Pancreas (tissue), 10 donors: ENCODE data around the gene MYORG. TPM values are rescaled to one million over a fixed set of nuclear protein-coding genes. Genes with fewer than 3 reads are reported as not detected.
A peak's percentile ranks its signal among the peaks of the same experiment; 100 is the strongest.
"Not testable (repeated sequence)": the region's sequence is repeated elsewhere in the genome, so short reads cannot be mapped to it uniquely, and the experiment has no call there.

ENCODE experiments used
- ATAC-seq, 4 donors: fragments of 200-7000 bp; cut with Tn5 transposase; one replicate each; pipeline versions ENCODE4 v1.8.0 to v1.9.1; 2020; ENCODE audit warnings: mild to moderate bottlenecking in 4 of 4, moderate library complexity in 4 of 4
- DNase-seq, 6 donors: peaks; one replicate each; pipeline ENCODE4 v3.0.0-alpha.2; 2020
- FAIRE-seq: peaks from 2 replicates; lab custom pipeline; 2012; peaks lifted over from hg19 to GRCh38; lab: Jason Lieb, UNC
- H3K27ac ChIP-seq, 4 donors: fragments of 200-600 bp; sonication (generic); 1 replicate in 3 of 4; 2 replicates in 1 of 4; pipeline versions ENCODE4 v1.5.0 to v1.8.0; 2020
- H3K27me3 ChIP-seq, 4 donors: fragments of 200-600 bp; one replicate each; pipeline ENCODE4 v1.8.0; 2021
- H3K36me3 ChIP-seq, 3 donors: fragments of 200-600 bp; sonication (generic) in 1 of 3; one replicate each; pipeline versions ENCODE4 v1.5.0 to v1.8.0; 2020 to 2021
- H3K4me1 ChIP-seq, 3 donors: fragments of 200-600 bp; one replicate each; pipeline ENCODE4 v1.8.0; 2021
- H3K4me3 ChIP-seq, 4 donors: fragments of 200-600 bp; sonication (generic) in 2 of 4; one replicate each; pipeline versions ENCODE4 v1.5.0 to v1.8.0; 2020 to 2021
- H3K9me3 ChIP-seq, 4 donors: fragments of 200-600 bp; one replicate each; pipeline ENCODE4 v1.8.0; 2021
- WGBS, 2 donors: extraction: QIAGEN DNeasy Blood & Tissue Kit; methylation state at CpG; one replicate each; pipeline ENCODE4 v1.1.7; 2013; 5-methylcytosine and 5-hydroxymethylcytosine counted together
- intact Hi-C, 3 donors: fragments of 100-400 bp; cut with DNase I; formaldehyde crosslinking; loops; one replicate each; pipeline versions ENCODE4 v1.11.1 to v1.14.2; 2022
- polyA plus RNA-seq, 2 donors: library from polyadenylated mRNA; stranded (reverse); fragments of 200-250 nt; gene quantifications; one replicate each; pipeline ENCODE4 v1.2.3, GENCODE V29; 2013
- total RNA-seq, 6 donors: library from RNA; stranded (reverse); fragmentation: NEBNext Ultra II Directional in 4 of 6; extraction: Animal tissue kit (Norgen Biotek cat#: 25700) in 4 of 6; gene quantifications; one replicate each; pipeline versions ENCODE4 v1.2.1 to v1.2.4, GENCODE V29; 2021 to 2023
- TF ChIP-seq, protein P1 (sequence below), 4 donors: fragments of 200-600 bp; sonication (generic) in 3 of 4; IDR thresholded peaks; one replicate each; pipeline versions ENCODE4 v1.5.0 to v1.8.0; 2021; ENCODE audit warnings: antibody characterized with exemption in 4 of 4
- donor health status: healthy with polysubstance abuse.
- donor health status: DM: no; HTN: no; CAD: no; lungs with moderate emphysema.
- donor health status: DM: no; HTN: no; CAD: no.
- donor health status: control.
- donor health status: control.
- donor health status: Bipolar disorder and iron deficiency.
- donor health status: DM: yes; HTN: yes; CAD: no.
- donor health status: DM: no; HTN: no; CAD: no.
- donor health status: DM: no; HTN: no; CAD: no.
- donor health status: DM: yes; HTN: yes; CAD: no.

MYORG gene
- total and polyA plus RNA-seq, 8 donors: 1.8 to 17.5 (median 9.6) TPM

DNA sequence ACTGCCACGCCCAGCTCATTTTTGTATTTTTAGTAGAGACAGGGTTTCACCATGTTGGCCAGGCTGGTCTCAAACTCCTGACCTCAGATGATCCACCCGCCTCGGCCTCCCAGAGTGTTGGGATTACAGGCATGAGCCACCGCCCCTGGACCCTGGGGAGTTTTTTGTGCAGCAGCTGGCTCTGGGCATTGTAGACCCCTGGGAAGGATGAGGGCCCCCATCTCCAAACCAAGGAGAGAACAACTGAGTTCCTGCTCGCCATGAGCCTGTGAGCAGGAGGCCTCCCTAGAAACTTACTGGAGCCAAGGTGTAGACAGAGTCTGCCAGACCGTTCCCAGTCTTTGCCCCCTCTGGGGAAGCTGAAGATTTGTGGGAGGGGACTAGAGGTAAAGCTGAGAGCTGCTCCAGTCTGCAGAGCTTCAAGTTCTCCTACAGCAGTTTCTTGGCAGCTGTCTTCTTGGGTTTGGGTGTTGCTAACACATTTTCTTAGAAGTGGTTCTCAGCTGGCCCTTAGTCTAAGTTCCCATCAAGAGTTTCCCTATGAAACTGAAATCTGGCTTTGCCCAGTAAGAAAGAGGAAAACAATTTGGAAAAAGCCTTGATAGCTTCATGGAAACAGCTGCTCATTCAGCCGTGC is 34.9 kb downstream of the MYORG start:
- intact Hi-C loops: no loop called here
- Histone ChIP-seq H3K27me3 (no peaks in the 10 kb centered on the region), H3K4me3 (no peak overlapping the region), H3K9me3 (no peaks in the 10 kb centered on the region), H3K27ac (peak overlapping the region; percentile 38 to 89 (median 81)), H3K36me3 (no peaks in the 10 kb centered on the region), H3K4me1 (peaks cover 30 to 49% (median 39%) of the 10 kb centered on the region in 3 donors)
- whole genome bisulfite sequencing, 2 donors: 80 to 81% methylated on average over 7 of the region's 7 CpGs
- DNase-seq (peak in 1 of 6 donors; percentile 12), FAIRE-seq (no peak), ATAC-seq (no peak)
- TF ChIP-seq, protein P1, sequence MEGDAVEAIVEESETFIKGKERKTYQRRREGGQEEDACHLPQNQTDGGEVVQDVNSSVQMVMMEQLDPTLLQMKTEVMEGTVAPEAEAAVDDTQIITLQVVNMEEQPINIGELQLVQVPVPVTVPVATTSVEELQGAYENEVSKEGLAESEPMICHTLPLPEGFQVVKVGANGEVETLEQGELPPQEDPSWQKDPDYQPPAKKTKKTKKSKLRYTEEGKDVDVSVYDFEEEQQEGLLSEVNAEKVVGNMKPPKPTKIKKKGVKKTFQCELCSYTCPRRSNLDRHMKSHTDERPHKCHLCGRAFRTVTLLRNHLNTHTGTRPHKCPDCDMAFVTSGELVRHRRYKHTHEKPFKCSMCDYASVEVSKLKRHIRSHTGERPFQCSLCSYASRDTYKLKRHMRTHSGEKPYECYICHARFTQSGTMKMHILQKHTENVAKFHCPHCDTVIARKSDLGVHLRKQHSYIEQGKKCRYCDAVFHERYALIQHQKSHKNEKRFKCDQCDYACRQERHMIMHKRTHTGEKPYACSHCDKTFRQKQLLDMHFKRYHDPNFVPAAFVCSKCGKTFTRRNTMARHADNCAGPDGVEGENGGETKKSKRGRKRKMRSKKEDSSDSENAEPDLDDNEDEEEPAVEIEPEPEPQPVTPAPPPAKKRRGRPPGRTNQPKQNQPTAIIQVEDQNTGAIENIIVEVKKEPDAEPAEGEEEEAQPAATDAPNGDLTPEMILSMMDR (IDR thresholded peaks at IDR 0.05): no peak

DNA sequence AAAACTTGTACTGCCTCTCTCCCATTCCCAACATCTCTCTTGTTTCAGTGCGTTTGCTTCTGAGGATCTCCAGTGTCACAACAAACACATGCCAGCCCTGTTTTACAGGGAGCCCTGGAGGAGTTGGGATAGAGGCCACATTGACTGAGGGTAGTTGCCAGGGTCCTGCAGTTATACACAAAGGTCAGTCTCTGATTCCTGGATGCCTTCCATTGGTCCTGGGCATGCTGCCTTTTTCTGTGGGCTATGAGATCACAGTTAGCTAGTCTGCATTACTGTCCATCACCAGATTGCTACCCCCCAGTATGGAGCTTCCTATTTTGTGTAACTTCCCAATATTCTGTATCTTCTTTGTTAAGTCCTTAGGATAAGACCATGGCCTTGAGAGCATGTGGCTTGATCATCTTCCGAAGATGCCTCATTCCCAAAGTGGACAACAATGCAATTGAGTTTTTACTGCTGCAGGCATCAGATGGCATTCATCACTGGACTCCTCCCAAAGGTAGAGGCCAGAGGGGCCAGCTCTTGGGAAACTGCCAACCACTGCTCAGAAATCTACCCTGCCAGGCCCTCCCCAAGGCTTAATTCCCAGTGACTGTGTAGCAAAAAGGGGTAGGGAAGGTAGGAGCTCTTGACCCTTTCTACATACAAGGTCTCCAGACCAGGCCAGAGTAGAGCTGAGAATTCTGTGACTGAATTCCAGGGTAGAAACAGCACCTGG is 37.9 kb downstream of the MYORG start:
- Histone ChIP-seq H3K4me1 (peaks cover 28 to 35% (median 34%) of the 10 kb centered on the region in 3 donors), H3K4me3 (no peak overlapping the region), H3K27ac (no peak overlapping the region), H3K36me3 (no peaks in the 10 kb centered on the region), H3K27me3 (no peaks in the 10 kb centered on the region), H3K9me3 (no peaks in the 10 kb centered on the region)
- no peak for ATAC-seq
- WGBS, 2 donors: 90 to 91% methylated on average over 2 of the region's 2 CpGs
- TF ChIP-seq, protein P1 (IDR thresholded peaks at IDR 0.05): no peak
- FAIRE-seq: no peak
- intact Hi-C loops: no loop called here
- DNase-seq: no peak

DNA sequence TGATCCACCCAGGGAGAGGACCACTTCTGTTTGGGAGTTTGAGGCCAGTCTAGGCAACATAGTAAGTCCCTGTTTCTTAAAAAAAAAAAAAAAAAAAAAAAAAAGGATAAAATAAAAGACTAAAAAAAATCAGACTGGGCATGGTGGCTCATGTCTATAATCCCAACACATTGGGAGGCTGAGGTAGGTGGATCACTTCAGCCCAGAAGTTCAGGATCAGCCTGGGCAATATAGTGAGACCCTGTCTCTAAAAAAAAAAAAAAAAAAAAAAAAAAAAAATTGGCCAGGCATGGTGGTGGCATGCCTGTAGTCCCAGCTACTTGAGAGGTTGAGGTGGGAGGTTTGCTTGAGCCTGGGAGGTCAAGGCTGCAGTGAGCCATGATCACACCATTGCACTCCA is 38.6 kb downstream of the MYORG start:
- H3K27ac ChIP-seq, ATAC-seq, H3K9me3 ChIP-seq, H3K27me3 ChIP-seq, H3K36me3 ChIP-seq, FAIRE-seq, H3K4me3 ChIP-seq, DNase-seq, intact Hi-C loops: not testable (repeated sequence)
- peaks cover 26 to 39% (median 31%) of the 10 kb centered on the region in 3 donors for H3K4me1 ChIP-seq

DNA sequence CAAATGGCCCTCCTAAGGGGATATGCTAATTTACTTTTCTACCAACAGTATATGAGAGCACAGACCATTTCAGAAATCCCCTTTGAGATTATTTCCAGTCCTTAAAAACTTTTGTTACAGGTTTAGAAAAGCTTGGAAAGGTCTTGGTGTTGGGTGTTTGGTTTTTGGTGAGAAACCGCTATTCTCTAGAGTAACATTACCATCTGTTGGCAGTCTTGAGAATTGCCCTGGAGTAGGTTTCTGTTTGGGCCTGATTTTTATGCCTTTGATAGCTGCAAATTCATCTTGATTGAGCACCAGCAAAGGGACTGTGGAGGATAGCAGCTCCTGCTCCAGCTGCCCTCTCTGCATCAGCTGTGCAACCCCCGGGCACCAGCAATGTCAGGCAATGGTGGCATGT is 39.3 kb downstream of the MYORG start:
- intact Hi-C loops: no loop called here
- WGBS, 2 donors: 91 to 94% methylated on average over 2 of the region's 2 CpGs
- no peak for DNase-seq
- Histone ChIP-seq H3K4me3 (no peak overlapping the region), H3K9me3 (no peaks in the 10 kb centered on the region), H3K27ac (no peak overlapping the region), H3K36me3 (no peaks in the 10 kb centered on the region), H3K4me1 (peaks cover 20 to 34% (median 24%) of the 10 kb centered on the region in 3 donors), H3K27me3 (no peaks in the 10 kb centered on the region)
- TF ChIP-seq, protein P1 (IDR thresholded peaks at IDR 0.05): no peak
- no peak for FAIRE-seq
- no peak for ATAC-seq

DNA sequence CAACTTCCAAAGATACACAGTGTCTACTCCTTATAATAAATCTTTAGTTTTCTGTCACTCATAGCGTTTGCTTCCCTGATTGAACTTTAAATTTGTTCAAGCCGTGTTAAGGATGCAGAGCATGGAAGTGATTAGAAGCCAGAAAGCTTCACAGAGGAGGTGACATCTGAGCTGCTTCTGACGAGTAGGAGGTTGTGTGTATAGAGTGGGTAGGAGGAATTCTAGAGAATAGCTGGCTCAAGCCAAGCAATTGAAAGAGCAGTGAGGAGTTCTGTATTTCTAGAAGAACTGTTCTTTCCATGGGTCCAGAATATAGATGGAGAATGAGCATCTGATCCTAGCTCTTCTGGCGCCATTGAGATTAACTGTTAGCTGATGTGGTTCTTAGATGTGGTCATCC is 41.3 kb downstream of the MYORG start:
- no peaks in the 10 kb centered on the region for H3K36me3 ChIP-seq
- ATAC-seq: no peak
- FAIRE-seq: no peak
- H3K4me3 ChIP-seq: no peak overlapping the region
- H3K9me3 ChIP-seq: no peaks in the 10 kb centered on the region
- no peaks in the 10 kb centered on the region for H3K27me3 ChIP-seq
- H3K4me1 ChIP-seq: peaks cover 10 to 25% (median 11%) of the 10 kb centered on the region in 3 donors
- intact Hi-C loops: loop anchor here in 1 of 3 donors (2.0 kb wide), 1 partner anchor 41 kb away; the partner anchor contains the start of gene MYORG
- 68 to 72% methylated on average over 4 of the region's 4 CpGs for WGBS, 2 donors
- TF ChIP-seq, protein P1 (IDR thresholded peaks at IDR 0.05): no peak
- peak overlapping the region in 1 of 4 donors; percentile 52 for H3K27ac ChIP-seq
- DNase-seq: no peak
